Measurements from ENCODE around the gene CZIB.

The CZIB gene

GRCh38 chr1:53220171-53220961 is at the start of gene CZIB:
CZIB (minus strand) TSS chr1:53220634; CDS start chr1:53220575, 59 bp downstream.
- peak; percentile 45 to 81 for DNase-seq

DNA sequence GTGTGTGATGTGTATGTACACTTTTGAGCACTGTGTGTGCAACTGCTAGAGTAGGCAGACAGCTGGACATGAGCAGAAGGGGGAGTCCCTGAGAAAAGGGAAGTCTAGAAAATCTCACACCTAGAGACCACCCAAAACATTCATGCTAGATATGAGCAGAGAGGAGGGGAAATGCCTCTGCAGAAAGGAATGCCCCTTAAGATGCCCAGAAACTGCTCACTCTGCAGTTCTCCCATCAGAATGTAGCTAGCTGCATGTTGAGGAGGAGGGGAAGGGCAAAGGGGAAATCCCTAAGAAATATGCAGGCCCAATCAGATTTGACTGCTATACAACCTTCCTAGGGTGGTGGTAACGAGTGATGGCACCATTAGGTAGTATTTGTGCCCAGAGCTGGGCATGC is 49.7 kb upstream of the CZIB start:
- DNase-seq, result no peak

- DNase-seq, result no peak
These were observed 47.3 kb upstream of the CZIB start for GRCh38 chr1:53267761-53268160.

- DNase-seq, result no peak
These were observed 45.6 kb upstream of the CZIB start for GRCh38 chr1:53266038-53266437.

- no peak for DNase-seq
These were observed 45.1 kb upstream of the CZIB start for GRCh38 chr1:53265581-53265980.

DNA sequence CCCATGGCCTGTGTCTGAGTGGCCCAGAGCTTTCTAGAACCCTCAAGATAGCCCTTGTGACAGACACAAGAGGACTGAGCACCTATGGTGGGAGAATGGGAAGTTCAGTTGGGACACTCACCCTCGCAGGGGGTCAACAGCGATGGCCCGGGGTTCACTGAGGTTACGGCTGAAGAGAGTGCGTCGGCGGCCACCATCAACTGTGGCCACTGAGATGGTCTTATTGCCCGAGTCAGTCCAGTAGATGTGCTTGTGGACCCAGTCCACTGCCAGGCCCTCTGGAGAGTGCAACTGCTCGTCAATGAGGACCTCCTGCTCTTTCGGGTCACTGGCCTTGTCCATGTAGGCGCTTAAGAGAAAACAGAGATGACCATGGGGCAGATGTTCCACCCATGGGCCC is 43.6 kb upstream of the CZIB start:
- DNase-seq, result no peak

DNA sequence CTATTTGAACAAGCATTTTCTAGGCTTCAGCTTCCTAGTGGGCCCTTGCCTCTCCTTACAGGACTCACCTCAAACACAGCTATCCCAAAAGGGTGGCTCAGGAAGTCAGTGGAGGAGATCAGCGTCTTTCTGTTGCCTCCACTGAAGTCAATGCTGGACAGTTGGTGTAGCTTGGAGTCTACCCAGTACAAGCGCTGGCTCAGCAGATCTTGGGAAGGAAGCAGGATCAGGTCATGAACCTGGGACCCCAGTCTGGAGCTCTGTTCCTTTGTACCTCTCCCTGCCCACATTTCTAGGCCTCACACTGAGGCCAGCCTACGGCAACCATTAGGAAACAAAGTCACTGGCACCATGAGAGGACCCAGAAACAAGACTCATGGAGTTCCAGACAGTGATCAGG is 41.6 kb upstream of the CZIB start:
- no peak for DNase-seq

- DNase-seq, result no peak
These were observed 40.3 kb upstream of the CZIB start for GRCh38 chr1:53260631-53261247.

GRCh38 chr1:53259932-53260331 is 39.5 kb upstream of the CZIB start:
- no peak for DNase-seq

DNA sequence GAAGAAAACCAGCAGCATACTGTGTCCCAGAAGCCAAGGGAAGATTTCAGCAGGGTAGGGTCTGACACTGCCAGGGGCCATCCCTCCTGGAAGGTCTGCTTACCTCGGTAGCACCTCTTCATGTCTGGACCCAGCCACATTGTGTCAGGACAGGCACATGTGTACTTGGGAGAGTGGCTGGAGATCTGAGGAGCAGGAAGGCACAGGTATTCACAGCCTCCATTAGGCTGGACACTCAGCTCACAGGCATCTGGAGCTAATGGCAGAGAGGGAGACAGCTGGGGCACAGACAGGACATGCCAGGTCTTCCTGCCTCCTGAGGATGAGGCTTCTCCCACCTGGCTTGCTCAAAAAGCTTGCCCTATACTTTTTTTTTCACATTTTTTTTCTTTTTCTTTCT is 37.8 kb upstream of the CZIB start:
- DNase-seq, result no peak

- DNase-seq, result no peak
These were observed 37.1 kb upstream of the CZIB start for GRCh38 chr1:53257454-53258081.

DNA sequence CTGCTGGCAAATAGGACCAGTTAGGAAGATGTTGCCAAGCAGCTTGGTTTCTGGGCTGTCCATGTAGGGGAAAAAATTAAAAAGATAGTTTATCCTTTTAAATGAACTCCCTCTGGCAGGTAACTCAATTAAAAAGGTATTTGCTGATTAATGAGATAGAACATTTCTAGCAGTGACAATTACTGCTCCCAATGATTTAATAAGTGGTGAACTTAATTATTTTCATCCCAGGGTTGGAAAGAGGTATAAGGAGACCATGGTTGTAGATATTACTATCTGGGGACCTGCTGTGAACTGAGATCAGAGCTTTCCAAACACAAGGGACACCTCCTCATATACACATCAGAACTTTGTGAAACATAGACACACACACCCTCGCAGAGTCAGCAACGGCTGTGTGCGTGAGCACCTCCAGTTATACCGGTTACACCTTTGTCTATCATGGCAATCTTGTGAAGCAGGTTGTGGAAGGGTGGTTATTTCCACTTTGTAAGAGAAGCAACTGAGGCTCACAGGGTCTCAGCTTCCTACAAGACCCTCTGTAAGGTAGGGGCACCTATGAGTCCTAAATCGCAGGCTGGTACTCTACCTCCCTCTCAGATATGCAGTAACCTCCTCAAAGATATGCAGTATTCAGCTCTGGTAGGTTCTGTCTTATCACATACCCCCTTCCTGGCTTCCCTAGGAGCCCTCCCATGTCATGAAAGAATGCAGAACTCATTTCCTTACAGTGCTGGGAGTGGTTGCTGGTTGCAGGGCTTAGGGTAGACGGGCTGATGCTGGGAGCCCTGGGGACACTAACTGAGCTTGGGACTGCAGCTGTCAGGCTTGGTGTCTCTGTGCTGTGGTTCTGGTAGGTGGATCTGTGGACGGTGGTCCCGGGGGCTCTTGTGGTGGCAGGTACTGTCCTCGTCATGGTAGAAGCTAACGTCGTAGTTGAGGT is 36.3 kb upstream of the CZIB start:
- no peak for DNase-seq

- no peak for DNase-seq
These were observed 34.6 kb upstream of the CZIB start for GRCh38 chr1:53255031-53255430.

DNA sequence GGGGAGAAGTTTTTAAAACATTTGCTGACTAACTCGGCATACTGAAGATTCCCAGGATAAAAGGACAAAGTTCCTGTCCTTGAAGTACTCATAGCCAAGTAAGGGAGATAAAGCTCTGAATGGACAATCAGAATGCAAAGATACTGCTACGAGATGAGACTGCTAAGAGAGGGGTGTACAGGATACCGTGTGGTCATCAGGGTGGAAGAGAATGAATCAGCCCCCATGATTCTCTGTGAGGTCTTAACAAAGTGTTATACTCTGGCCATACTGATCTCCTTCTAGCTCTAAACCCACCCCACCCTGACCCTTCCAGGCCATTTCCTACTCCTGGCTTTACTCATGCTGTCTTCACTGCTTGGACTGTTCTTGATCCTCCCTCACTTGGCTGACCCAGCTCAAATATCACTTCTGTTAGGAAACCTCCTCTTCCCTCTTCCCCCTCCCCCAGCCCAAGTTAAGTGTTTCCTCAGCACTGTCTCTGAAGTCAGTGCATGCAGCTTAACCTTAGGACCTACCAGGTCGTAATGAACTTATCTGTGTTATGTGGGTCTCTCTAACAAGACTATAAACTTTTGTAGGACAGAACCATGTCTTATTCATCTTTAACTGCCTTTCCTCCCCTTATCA is 33.7 kb upstream of the CZIB start:
- DNase-seq, result no peak

DNA sequence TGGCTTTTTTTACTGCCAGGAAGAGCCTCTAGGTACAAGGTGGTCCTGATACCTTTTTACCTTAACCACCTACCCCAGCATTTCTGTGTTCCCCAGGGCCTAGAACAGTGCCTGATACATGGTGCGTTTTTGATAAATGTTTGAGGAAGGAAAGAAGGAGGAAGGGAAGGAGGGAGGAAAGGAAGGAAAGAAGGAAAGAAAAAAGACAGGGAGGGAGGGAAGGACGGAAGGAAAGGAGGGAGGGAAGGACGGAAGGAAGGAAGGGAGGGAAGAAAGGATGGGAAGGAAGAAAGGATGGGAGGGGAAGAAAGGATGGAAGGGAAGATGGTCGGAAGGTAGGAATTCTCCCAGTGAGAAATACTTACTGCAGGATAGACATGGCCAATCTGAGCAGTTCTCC is 29.9 kb upstream of the CZIB start:
- no peak for DNase-seq

GRCh38 chr1:53249706-53250105 is 29.3 kb upstream of the CZIB start:
- no peak for DNase-seq

GRCh38 chr1:53246261-53247134 is 26.1 kb upstream of the CZIB start:
- no peak for DNase-seq

DNA sequence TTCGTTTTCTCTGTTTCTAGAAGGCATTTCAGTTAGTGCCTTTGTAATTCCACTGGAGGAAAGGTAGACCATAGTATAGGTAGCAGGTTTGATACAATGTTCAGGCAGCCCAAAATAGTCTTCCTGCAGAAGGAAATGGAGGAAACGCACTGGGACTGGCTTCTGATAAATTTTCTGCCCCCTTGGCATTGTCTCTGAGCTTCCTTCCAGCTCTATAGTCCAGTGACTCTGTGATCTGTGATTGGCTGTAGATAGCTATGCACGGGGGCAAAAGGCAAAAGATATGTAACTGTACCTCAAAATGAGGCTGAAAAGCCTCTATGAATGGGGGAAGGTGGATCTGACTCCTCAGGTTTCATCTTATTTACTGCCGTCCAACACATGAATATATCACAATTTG is 23.7 kb upstream of the CZIB start:
- DNase-seq, result no peak

- no peak for DNase-seq
These were observed 21.9 kb upstream of the CZIB start for GRCh38 chr1:53242381-53242780.

GRCh38 chr1:53241828-53242227 is 21.4 kb upstream of the CZIB start:
- DNase-seq, result no peak
